GM19193 (cell line): ENCODE measurements around the gene STOM.

Source experiments
- POLR2A ChIP-seq: IDR thresholded peaks from 4 replicates; pipeline ENCODE4 v1.6.1; 2011; ENCODE audit not compliant: insufficient read depth, insufficient read length; ENCODE audit errors: extremely low read depth

The STOM gene

GRCh38 chr9:121331992-121332685, 37.9 kb downstream of the STOM start:
- TF ChIP-seq POLR2A: no peak

DNA sequence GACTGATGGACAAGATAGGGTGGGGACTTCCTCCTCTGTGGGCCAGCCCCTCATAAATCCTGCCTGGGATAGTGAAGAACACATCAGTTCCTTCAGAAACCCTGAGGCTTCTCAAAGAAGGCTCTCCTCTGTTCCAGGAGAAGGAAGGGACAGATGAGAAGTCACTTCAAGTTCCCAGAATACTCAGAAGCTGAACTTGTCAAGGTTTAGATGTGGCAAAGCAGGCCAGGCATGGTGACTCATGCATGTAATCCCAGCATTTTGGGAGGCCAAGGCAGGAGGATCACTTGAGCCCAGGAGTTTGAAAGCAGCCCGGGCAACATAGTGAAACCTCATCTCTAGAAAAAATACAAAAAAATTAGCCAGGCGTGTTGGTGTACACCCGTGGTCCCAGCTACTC, 38.5 kb downstream of the STOM start:
- TF ChIP-seq POLR2A: no peak

DNA sequence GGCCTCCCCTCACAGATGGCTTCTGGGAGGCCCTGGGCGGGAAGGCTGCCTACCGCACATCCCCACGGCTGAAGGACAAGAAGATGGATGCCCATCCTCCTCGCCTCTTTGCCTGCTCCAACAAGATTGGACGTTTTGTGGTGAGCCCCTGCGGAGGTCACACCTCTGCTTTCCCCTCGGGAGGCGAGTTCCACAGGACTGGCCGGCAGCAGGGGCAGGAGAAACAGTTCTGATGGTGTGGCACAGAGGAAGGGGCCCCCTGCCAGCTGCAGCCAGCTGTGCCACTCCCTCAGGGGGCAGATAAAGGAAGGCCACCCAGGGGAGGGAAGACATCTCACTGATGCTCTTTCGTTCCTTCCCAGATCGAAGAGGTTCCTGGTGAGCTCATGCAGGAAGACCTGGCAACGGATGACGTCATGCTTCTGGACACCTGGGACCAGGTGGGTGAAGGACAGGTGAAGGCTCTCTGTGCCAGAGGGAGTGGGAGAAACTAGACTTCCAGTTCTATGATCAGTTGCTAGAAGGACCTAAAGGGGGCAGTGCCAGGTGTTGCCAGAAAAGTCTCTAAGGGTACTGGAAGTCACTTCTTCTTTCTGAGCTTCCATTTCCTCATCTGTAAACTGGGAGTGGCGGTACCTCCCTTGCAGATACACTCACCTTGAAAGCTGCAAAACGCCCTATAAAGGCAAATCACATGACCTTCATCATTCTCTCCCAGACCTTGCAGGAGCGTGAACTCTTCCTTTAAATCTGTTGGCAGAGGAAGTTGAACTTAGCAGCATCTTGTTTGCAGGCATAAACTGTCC, 41.0 kb downstream of the STOM start:
- no peak for TF ChIP-seq POLR2A

- no peak for TF ChIP-seq POLR2A
Observed at GRCh38 chr9:121328476-121328875, 41.6 kb downstream of the STOM start.

DNA sequence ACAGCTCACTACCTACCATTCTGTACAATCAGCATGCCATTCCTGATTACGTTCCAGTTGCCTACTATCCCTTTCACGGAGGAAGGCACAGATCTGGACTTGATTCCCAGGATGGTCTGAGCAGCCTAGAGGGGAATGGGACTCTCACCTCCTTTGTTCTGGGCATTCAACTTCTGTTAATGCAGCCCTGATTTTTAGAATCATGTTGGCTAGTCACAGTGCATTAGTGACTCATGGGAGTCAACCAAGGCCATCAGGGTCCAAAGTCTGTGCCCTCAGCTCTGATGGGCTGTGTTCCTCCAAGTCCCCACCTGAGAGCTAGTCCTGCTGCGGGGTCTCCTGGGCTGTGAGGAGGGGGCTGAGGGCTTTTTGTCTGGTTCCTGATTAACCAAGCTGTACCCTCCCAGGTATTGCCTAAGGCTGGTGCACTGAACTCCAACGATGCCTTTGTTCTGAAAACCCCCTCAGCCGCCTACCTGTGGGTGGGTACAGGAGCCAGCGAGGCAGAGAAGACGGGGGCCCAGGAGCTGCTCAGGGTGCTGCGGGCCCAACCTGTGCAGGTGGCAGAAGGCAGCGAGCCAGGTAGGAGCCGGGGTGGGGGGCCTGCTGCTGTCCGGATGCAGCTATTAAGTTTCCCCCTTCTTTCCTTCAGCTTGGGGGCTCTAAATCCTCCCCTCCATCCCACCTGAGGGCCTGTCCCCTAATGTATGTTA, 43.0 kb downstream of the STOM start:
- no peak for TF ChIP-seq POLR2A

GRCh38 chr9:121326130-121326838, 43.8 kb downstream of the STOM start:
- no peak for TF ChIP-seq POLR2A

GRCh38 chr9:121325387-121325786, 44.7 kb downstream of the STOM start:
- TF ChIP-seq POLR2A: no peak

DNA sequence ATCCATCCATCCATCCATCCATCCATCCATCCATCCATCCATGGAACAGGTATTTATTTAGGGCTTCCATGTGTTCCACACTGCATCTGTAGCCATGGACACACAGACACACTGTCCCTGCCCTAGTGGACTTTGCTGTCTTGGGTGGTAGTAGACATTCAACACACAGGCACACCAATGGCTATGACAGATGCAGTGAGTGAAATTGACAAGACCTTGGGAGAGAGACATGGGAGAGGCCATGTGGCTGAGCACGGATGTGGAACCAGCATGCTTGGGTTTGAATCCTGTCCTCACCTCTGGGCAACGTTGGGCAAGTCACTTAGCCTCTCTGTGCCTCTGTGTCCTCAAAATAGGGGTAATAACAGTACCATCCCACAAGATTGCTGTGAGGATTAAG, 45.3 kb downstream of the STOM start:
- TF ChIP-seq POLR2A: no peak

DNA sequence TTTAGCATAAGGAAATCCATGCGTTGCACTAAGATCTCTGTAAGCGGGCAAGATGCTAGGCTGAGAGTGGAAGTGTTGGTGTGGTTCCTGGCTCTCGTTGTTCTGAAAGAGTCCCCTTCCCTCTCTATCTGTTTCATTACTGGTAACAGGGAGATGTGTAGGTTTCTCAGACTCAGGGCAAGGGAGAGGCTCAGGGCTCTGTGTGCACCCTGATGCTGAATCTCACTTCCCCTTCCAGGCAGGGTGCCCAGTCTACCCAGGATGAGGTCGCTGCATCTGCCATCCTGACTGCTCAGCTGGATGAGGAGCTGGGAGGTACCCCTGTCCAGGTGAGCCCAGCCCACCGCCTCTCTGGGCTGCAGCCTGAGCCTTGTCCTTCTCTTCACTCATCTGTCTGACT, 45.7 kb downstream of the STOM start:
- no peak for TF ChIP-seq POLR2A

DNA sequence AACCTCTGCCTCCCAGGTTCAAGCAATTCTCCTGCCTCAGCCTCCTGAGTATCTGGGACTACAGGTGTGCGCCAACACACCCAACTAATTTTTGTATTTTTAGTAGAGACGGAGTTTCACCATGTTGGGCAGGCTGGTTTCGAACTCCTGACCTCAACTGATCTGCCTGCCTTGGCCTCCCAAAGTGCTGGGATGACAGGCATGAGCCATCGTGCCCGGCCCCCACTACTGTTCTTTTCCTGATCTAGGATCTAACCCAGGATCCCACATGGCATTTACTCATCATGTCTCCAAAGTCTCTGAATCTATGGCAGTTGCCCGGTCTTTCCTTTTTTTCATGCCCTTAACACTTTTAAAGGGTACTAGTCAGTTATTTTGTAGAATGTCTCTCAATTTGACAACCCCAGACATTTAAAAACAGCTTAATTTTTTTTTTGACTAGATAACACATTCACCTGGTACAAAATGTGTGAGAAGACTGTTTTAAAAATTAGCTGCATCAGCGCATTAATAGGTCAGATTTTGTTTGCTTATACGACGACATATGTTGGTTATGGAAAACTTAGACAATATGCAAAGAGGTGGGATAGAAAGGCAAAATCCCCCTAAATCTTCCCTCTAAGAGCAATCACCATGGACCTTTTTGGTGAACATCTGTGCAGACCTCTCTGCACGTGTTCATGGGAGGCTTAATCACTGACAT, 46.5 kb downstream of the STOM start:
- no peak for TF ChIP-seq POLR2A

- no peak for TF ChIP-seq POLR2A
Observed at GRCh38 chr9:121322737-121323448, 47.2 kb downstream of the STOM start.

GRCh38 chr9:121322037-121322736, 47.9 kb downstream of the STOM start:
- TF ChIP-seq POLR2A: no peak

DNA sequence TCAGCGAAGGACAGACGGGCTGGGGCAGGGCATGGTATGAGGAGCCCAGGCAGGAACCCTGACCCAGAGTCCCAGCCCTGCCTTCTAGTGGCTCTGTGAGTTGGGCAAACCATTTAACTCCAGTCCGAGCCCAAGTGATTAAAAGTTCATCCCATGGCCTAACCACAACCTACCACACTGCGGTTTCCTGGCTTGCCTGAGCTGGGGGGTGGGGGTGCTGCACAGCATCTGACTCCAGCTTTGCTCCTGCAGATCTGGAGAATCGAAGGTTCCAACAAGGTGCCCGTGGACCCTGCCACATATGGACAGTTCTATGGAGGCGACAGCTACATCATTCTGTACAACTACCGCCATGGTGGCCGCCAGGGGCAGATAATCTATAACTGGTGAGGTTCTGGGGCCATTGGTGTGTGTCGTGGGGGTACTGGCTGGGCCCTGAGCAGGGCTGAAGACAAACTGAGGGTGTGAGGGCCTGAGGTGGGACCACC, 49.0 kb downstream of the STOM start:
- TF ChIP-seq POLR2A: no peak
